Keratinocyte (primary cell): Measurements from ENCODE around the gene ARHGAP24.

Source experiments
- EZH2 ChIP-seq: IDR thresholded peaks from one replicate; pipeline ENCODE4 v1.6.1; 2012; ENCODE audit warnings: inconsistent platforms, mild to moderate bottlenecking, low read length, moderate library complexity
- TF ChIP-seq, protein P1 (sequence below), 3 experiments: IDR thresholded peaks in 1 of 3; conservative IDR thresholded peaks in 1 of 3; optimal IDR thresholded peaks in 1 of 3; 2 replicates in 2 of 3; 3 replicates in 1 of 3; pipeline versions ENCODE3 to v1.5.1; 2011; ENCODE audit warnings: low read length in 3 of 3, mild to moderate bottlenecking in 3 of 3, moderate library complexity in 2 of 3, control low read depth in 1 of 3, inconsistent platforms in 1 of 3; ENCODE audit not compliant: insufficient read depth in 2 of 3; ENCODE audit errors: extremely low read depth in 1 of 3

DNA sequence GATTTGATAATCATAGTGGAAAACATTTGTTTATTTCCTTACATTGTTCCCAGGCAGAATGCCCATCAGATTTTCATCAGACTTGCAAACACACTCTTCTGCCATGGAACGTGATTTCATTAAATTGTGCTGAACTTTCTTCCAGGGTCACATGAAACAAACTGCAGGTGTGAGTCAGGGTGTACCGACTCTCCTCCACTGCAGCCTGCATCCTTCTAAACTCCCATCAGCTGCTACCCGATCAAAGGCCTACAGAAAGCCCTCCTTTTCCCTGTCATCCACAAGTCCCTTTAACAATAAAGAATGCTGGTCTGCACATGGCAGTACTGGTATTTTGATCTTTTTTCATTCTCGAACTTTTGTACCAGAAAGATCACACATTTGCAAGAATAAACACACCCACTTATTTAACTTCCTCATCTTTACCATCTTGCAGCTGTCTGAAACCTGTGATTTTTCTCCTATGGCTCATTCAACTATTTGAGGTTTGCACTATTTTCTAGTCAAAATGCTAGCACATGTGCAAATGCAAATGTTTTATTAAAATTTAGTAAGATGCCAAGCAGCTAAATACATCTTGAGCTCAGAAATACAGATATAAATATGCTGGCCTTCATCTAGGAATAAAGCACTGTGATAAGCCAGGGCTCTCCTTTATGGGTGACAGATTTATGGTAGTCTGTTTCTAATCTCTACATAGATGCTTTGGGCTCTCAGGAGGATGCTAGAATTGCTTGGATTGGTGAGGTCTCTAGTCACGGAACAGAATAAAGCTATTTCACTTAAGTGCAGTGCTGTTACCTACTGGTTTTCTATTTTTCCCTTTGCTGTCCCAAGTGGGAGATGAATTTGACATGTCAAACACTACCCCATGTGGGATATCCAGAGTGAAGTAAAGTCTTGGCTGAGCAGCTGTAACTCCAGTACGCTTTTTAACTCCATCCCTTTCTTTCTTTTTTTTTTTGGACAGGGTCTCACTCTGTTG is 25.8 kb upstream of the ARHGAP24 start:
- TF ChIP-seq, protein P1, sequence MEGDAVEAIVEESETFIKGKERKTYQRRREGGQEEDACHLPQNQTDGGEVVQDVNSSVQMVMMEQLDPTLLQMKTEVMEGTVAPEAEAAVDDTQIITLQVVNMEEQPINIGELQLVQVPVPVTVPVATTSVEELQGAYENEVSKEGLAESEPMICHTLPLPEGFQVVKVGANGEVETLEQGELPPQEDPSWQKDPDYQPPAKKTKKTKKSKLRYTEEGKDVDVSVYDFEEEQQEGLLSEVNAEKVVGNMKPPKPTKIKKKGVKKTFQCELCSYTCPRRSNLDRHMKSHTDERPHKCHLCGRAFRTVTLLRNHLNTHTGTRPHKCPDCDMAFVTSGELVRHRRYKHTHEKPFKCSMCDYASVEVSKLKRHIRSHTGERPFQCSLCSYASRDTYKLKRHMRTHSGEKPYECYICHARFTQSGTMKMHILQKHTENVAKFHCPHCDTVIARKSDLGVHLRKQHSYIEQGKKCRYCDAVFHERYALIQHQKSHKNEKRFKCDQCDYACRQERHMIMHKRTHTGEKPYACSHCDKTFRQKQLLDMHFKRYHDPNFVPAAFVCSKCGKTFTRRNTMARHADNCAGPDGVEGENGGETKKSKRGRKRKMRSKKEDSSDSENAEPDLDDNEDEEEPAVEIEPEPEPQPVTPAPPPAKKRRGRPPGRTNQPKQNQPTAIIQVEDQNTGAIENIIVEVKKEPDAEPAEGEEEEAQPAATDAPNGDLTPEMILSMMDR (optimal IDR thresholded peaks at IDR 0.05 in 1 of 3, IDR thresholded peaks at IDR 0.05 in 1 of 3, conservative IDR thresholded peaks at IDR 0.05 in 1 of 3; ENCODE audit: extremely low read depth in 1 of 3, insufficient read depth in 2 of 3, low read length in 3 of 3) = no peak
- no peak for TF ChIP-seq EZH2
